Natural killer cell (primary cell): Measurements from ENCODE around the gene ZNRF3. TPM values are rescaled to one million over a fixed set of nuclear protein-coding genes. Genes with fewer than 3 reads are reported as not detected.

Source experiments
- ATAC-seq, 3 donors: fragments of 150-1000 bp in 2 of 3; fragments of 200-7000 bp in 1 of 3; cut with Tn5 transposase; 1 replicate in 1 of 3; 2 replicates in 2 of 3; pipeline ENCODE4 v1.10.0; 2021; ENCODE audit warnings: mild to moderate bottlenecking in 2 of 3, moderate library complexity in 2 of 3
- DNase-seq, 2 donors: peaks; one replicate each; pipeline versions ENCODE4 v3.0.0 to v3.0.0-alpha.2; 2013 to 2021; ENCODE audit warnings: mixed read lengths in 1 of 2
- H3K27ac ChIP-seq: one replicate; pipeline ENCODE4 v1.5.1; 2013; ENCODE audit warnings: mild to moderate bottlenecking, low read length
- H3K27me3 ChIP-seq: one replicate; pipeline ENCODE4 v1.6.1; 2013; ENCODE audit warnings: low read length; ENCODE audit not compliant: control insufficient read depth, insufficient read depth
- H3K36me3 ChIP-seq: one replicate; pipeline ENCODE4 v1.6.1; 2013; ENCODE audit warnings: low read length; ENCODE audit not compliant: control insufficient read depth, insufficient read depth
- H3K4me1 ChIP-seq: one replicate; pipeline ENCODE4 v1.6.1; 2013; ENCODE audit warnings: low read length; ENCODE audit not compliant: control insufficient read depth, insufficient read depth
- H3K4me3 ChIP-seq: one replicate; pipeline ENCODE4 v1.5.1; 2013; ENCODE audit warnings: low read length
- H3K9me3 ChIP-seq: one replicate; pipeline ENCODE4 v1.6.1; 2013; ENCODE audit warnings: low read length; ENCODE audit not compliant: control insufficient read depth, insufficient read depth
- H3K27ac Mint-ChIP-seq, 2 donors: one replicate each; pipeline ENCODE4 v1.8.0; 2022; ENCODE audit warnings: mild to moderate bottlenecking in 2 of 2, mixed read lengths in 2 of 2, moderate library complexity in 1 of 2
- H3K27me3 Mint-ChIP-seq, 2 donors: one replicate each; pipeline ENCODE4 v1.8.0; 2022; ENCODE audit warnings: low read depth in 2 of 2, mixed read lengths in 2 of 2
- H3K36me3 Mint-ChIP-seq: one replicate; pipeline ENCODE4 v1.8.0; 2022; ENCODE audit warnings: mixed read lengths
- H3K4me1 Mint-ChIP-seq, 2 donors: one replicate each; pipeline ENCODE4 v1.8.0; 2022; ENCODE audit warnings: mixed read lengths in 2 of 2
- H3K4me3 Mint-ChIP-seq: one replicate; pipeline ENCODE4 v1.8.0; 2022; ENCODE audit warnings: mild to moderate bottlenecking, moderate library complexity, mixed read lengths
- H3K9me3 Mint-ChIP-seq, 2 donors: one replicate each; pipeline ENCODE4 v1.8.0; 2022; ENCODE audit warnings: mixed read lengths in 2 of 2
- CTCF ChIP-seq: fragments of 200-600 bp; IDR thresholded peaks from one replicate; pipeline ENCODE4 v1.8.0; 2022; ENCODE audit warnings: antibody characterized with exemption
- WGBS: methylation state at CpG from one replicate; pipeline ENCODE4 v1.1.7; 2013; ENCODE audit warnings: missing lambda C conversion rate; ENCODE audit not compliant: insufficient coverage; 5-methylcytosine and 5-hydroxymethylcytosine counted together
- intact Hi-C: fragments of 100-400 bp; cut with micrococcal nuclease; formaldehyde crosslinking; loops from one replicate; pipeline ENCODE4 v1.14.2; 2022
- total RNA-seq, 4 donors: library from RNA; stranded (reverse); fragments of 120-200 nt in 1 of 4; gene quantifications; one replicate each; pipeline versions ENCODE4 v1.2.3 to v1.2.4, GENCODE V29; 2013 to 2022

Gene ZNRF3
- total RNA-seq, 3 donors from 2014 or later (not counting 1 experiment from before 2014, with no cell fraction given) = 0.23 to 0.34 (median 0.33) TPM

DNA sequence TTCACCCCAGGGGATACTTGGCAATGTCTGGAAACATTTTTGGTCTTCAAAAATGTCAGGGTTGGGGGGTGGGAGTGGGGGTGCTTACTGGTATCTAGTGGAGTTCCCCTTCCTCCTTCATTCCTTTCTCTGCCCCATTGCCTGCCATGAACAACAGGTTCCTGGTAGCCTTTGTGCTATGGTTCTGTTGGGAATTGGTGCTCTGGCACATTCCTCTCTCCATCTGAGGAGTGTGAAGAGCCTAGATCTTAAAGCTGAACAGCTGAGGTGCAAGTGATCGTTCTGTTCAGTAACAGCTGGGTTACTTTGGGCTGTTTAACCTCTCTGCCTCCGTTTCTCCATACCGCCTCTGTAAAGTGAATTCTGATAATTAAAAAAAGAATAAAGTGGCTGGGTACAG lies 114.0 kb downstream of the ZNRF3 start:
- intact Hi-C loops = no loop called here
- ATAC-seq = no peak
- Mint-ChIP-seq H3K27me3 (peaks cover 12 to 20% of the 10 kb centered on the region in 2 donors), H3K4me1 (no peaks in the 10 kb centered on the region), H3K36me3 (no peaks in the 10 kb centered on the region), H3K27ac (no peak overlapping the region), H3K4me3 (no peak overlapping the region), H3K9me3 (no peaks in the 10 kb centered on the region)
- Histone ChIP-seq H3K36me3 (no peaks in the 10 kb centered on the region), H3K9me3 (no peaks in the 10 kb centered on the region), H3K27me3 (no peaks in the 10 kb centered on the region), H3K4me3 (no peak overlapping the region), H3K27ac (no peak overlapping the region), H3K4me1 (no peaks in the 10 kb centered on the region)
- no peak for DNase-seq
- WGBS = 91% methylated on average over 3 of the region's 3 CpGs
- no peak for TF ChIP-seq CTCF

DNA sequence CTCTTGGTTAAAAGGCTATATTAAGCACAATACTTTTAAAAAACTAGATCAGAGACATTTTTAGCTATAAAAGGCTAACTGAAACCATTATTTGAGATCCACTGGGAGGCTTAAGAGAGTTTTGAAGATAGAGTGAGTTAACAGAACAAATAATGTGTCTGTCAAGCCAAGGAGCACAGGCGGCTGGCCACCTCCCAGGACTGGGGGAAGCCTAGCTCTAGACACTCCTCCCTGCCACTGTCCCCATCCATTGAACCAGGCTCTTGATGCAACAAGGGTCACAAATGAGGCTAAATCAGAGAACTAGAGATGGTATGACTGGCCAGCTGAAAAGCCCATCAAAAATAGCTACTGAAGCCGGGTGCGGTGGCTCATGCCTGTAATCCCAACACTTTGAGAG lies 115.3 kb downstream of the ZNRF3 start:
- Histone ChIP-seq H3K4me1 (no peaks in the 10 kb centered on the region), H3K36me3 (no peaks in the 10 kb centered on the region), H3K9me3 (no peaks in the 10 kb centered on the region), H3K4me3 (no peak overlapping the region), H3K27ac (no peak overlapping the region), H3K27me3 (no peaks in the 10 kb centered on the region)
- H3K27me3 Mint-ChIP-seq = peaks cover 8 to 25% of the 10 kb centered on the region in 2 donors
- no peaks in the 10 kb centered on the region for H3K36me3 Mint-ChIP-seq
- no peak for DNase-seq
- H3K4me1 Mint-ChIP-seq = no peaks in the 10 kb centered on the region
- no peak overlapping the region for H3K27ac Mint-ChIP-seq
- WGBS = 97% methylated on average over 3 of the region's 3 CpGs
- ATAC-seq = no peak
- TF ChIP-seq CTCF = no peak
- H3K9me3 Mint-ChIP-seq = no peaks in the 10 kb centered on the region
- no peak overlapping the region for H3K4me3 Mint-ChIP-seq
- intact Hi-C loops = no loop called here

DNA sequence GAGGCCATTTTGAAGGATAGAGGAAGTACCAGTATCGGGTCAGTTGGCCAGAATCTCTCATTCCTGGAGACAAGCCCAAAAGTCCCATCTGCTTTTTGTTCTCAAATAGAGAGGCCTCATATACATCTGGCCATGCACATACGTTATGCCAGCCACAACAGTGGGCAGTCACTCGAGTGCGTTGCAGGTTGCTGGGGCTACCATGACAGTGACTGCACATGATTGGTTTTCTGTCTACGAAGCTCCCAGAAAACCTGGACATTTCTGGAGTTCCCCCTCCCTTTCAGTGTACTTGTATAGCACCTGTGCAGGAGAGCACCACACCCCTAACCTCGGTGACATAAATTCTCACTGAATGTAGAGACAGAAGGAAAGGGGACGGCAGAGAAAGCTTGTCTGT lies 116.1 kb downstream of the ZNRF3 start:
- H3K27ac ChIP-seq = no peak overlapping the region
- ATAC-seq = no peak
- H3K4me3 Mint-ChIP-seq = no peak overlapping the region
- no peak overlapping the region for H3K4me3 ChIP-seq
- TF ChIP-seq CTCF = no peak
- H3K27me3 Mint-ChIP-seq = peaks cover 8 to 25% of the 10 kb centered on the region in 2 donors
- H3K9me3 ChIP-seq = no peaks in the 10 kb centered on the region
- H3K4me1 Mint-ChIP-seq = no peaks in the 10 kb centered on the region
- DNase-seq = no peak
- 84% methylated on average over 7 of the region's 7 CpGs for WGBS
- intact Hi-C loops = no loop called here
- no peak overlapping the region for H3K27ac Mint-ChIP-seq
- no peaks in the 10 kb centered on the region for H3K27me3 ChIP-seq
- H3K36me3 ChIP-seq = no peaks in the 10 kb centered on the region
- H3K4me1 ChIP-seq = no peaks in the 10 kb centered on the region
- H3K36me3 Mint-ChIP-seq = no peaks in the 10 kb centered on the region
- no peaks in the 10 kb centered on the region for H3K9me3 Mint-ChIP-seq

DNA sequence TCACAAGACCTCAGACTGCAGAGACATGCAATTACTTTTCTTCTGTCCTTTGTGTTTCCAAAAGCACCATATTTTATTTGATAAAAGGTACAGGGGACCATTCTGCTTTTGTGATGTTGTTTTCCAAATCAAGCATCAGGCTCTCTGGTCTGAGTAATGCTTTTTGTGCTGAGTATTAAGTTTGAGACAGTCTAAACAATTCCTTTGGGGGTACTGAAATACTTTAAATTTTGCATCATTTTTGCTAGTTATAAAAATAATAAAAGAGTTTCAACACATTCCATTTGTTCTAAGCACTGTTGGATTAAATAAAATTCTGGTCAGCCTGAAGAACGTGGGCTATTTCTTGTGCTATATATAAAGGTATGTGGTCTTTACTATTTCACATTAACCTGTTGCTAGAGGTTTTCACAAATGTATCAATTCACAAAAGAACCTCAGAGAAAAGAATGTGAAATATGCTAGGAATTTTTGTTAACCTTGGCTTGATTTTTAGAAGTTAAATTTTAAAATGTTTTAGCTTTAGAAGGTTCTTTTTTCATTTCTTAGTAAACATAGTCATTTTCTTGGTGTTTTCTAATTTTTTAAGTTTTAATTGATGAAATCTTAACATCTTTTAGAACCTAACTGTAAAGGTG lies 116.7 kb downstream of the ZNRF3 start:
- Mint-ChIP-seq H3K27ac (no peak overlapping the region), H3K4me3 (no peak overlapping the region), H3K27me3 (peaks cover 10 to 28% of the 10 kb centered on the region in 2 donors), H3K36me3 (no peaks in the 10 kb centered on the region), H3K4me1 (no peaks in the 10 kb centered on the region), H3K9me3 (no peaks in the 10 kb centered on the region)
- Histone ChIP-seq H3K4me1 (no peaks in the 10 kb centered on the region), H3K27ac (no peak overlapping the region), H3K4me3 (no peak overlapping the region), H3K9me3 (no peaks in the 10 kb centered on the region), H3K27me3 (peaks cover 3% of the 10 kb centered on the region), H3K36me3 (no peaks in the 10 kb centered on the region)
- WGBS = no CpG with 5 or more reads among the region's 1 CpG
- DNase-seq (no peak), ATAC-seq (no peak)
- TF ChIP-seq CTCF = no peak
- intact Hi-C loops = no loop called here
